IgD-negative memory B cell (primary cell): ENCODE measurements around the gene HINT1. TPM values are rescaled to one million over a fixed set of nuclear protein-coding genes. Genes with fewer than 3 reads are reported as not detected.

ENCODE experiments used
- polyA plus RNA-seq: library from polyadenylated mRNA; unstranded; fragments of 300-500 nt; fragmentation: Illumina TruSeq; gene quantifications from one replicate; pipeline ENCODE4 v1.2.3, GENCODE V29; 2021

HINT1 gene
- polyA plus RNA-seq, 1 donor from 2014 or later, result 343 TPM

Other genes with a start within 250 kb of the HINT1 start
- gene LYRM7, start 5.7 kb upstream of the HINT1 start, polyA plus RNA-seq, result 11.3 TPM
- 248 TPM for gene CDC42SE2, start 98.8 kb upstream of the HINT1 start, polyA plus RNA-seq